Vagina (tissue), 2 donors: ENCODE measurements around the gene ROCK2. TPM values are rescaled to one million over a fixed set of nuclear protein-coding genes. Genes with fewer than 3 reads are reported as not detected.

Source experiments
- DNase-seq, 2 donors: peaks; one replicate each; pipeline ENCODE4 v3.0.0-alpha.2; 2017; ENCODE audit errors: extremely low spot score in 2 of 2
- H3K27ac ChIP-seq: fragments of 200-600 bp; sonication (generic); one replicate; pipeline ENCODE4 v1.5.1; 2019
- H3K27me3 ChIP-seq: fragments of 200-600 bp; sonication (generic); one replicate; pipeline ENCODE4 v1.5.1; 2019
- H3K36me3 ChIP-seq, 2 donors: fragments of 200-600 bp; sonication (generic); one replicate each; pipeline ENCODE4 v1.5.1; 2017 to 2019
- H3K4me1 ChIP-seq: fragments of 200-600 bp; sonication (generic); one replicate; pipeline ENCODE4 v1.5.1; 2019
- H3K4me3 ChIP-seq, 2 donors: fragments of 200-600 bp; sonication (generic); 1 replicate in 1 of 2; 2 replicates in 1 of 2; pipeline ENCODE4 v1.5.1; 2016 to 2019
- H3K9me3 ChIP-seq: fragments of 200-600 bp; sonication (generic); one replicate; pipeline ENCODE4 v1.5.1; 2019
- CTCF ChIP-seq, 3 experiments: fragments of 450-650 bp in 2 of 3; fragments of 200-600 bp in 1 of 3; sonication (generic) in 1 of 3; IDR thresholded peaks; one replicate each; pipeline ENCODE4 v1.5.1; 2017 to 2019; ENCODE audit warnings: antibody characterized with exemption in 3 of 3, mild to moderate bottlenecking in 2 of 3, moderate library complexity in 2 of 3
- POLR2A ChIP-seq, 2 donors: fragments of 450-650 bp; IDR thresholded peaks; one replicate each; pipeline ENCODE4 v1.6.1; 2017; ENCODE audit warnings: antibody characterized with exemption in 2 of 2, mild to moderate bottlenecking in 2 of 2, moderate library complexity in 2 of 2
- POLR2AphosphoS5 ChIP-seq, 2 donors: sonication (generic); formaldehyde crosslinking; IDR thresholded peaks; one replicate each; pipeline ENCODE4 v1.9.0; 2017; ENCODE audit warnings: antibody characterized with exemption in 2 of 2, mild to moderate bottlenecking in 2 of 2, low read depth in 1 of 2; ENCODE audit not compliant: insufficient read depth in 1 of 2
- intact Hi-C: fragments of 100-400 bp; cut with DNase I; formaldehyde crosslinking; loops from one replicate; pipeline ENCODE4 v1.15.1; 2023
- total RNA-seq: library from RNA; depleted of rRNA; stranded (reverse); fragments of >200 nt; gene quantifications from one replicate; pipeline ENCODE4 v1.2.3, GENCODE V29; 2016

The ROCK2 gene
- total RNA-seq, 1 donor from 2014 or later, result 49.4 TPM

GRCh38 chr2:11142987-11143386, 201.4 kb downstream of the ROCK2 start:
- Histone ChIP-seq H3K9me3 (no peaks in the 10 kb centered on the region), H3K4me1 (no peaks in the 10 kb centered on the region), H3K36me3 (no peaks in the 10 kb centered on the region), H3K4me3 (no peak overlapping the region), H3K27me3 (no peaks in the 10 kb centered on the region), H3K27ac (no peak overlapping the region)
- intact Hi-C loops, result no loop called here
- no peak for DNase-seq
- TF ChIP-seq POLR2AphosphoS5 (IDR thresholded peaks at IDR 0.05; ENCODE audit: insufficient read depth in 1 of 2, low read depth in 1 of 2) (no peak), CTCF (IDR thresholded peaks at IDR 0.05) (no peak), POLR2A (IDR thresholded peaks at IDR 0.05) (no peak)

- no peaks in the 10 kb centered on the region for H3K9me3 ChIP-seq
- no peak for DNase-seq
- no peaks in the 10 kb centered on the region for H3K27me3 ChIP-seq
- H3K36me3 ChIP-seq, result no peaks in the 10 kb centered on the region
- TF ChIP-seq CTCF (IDR thresholded peaks at IDR 0.05) (no peak), POLR2AphosphoS5 (IDR thresholded peaks at IDR 0.05; ENCODE audit: insufficient read depth in 1 of 2, low read depth in 1 of 2) (no peak), POLR2A (IDR thresholded peaks at IDR 0.05) (no peak)
- H3K4me1 ChIP-seq, result no peaks in the 10 kb centered on the region
- no peak overlapping the region for H3K27ac ChIP-seq
- no peak overlapping the region for H3K4me3 ChIP-seq
- intact Hi-C loops, result no loop called here
These were observed 202.1 kb downstream of the ROCK2 start for GRCh38 chr2:11142330-11142729.

- Histone ChIP-seq H3K36me3 (no peaks in the 10 kb centered on the region), H3K9me3 (no peaks in the 10 kb centered on the region), H3K27ac (no peak overlapping the region), H3K4me1 (no peaks in the 10 kb centered on the region), H3K27me3 (no peaks in the 10 kb centered on the region), H3K4me3 (no peak overlapping the region)
- no peak for DNase-seq
- TF ChIP-seq CTCF (IDR thresholded peaks at IDR 0.05), result no peak
- no peak for TF ChIP-seq POLR2AphosphoS5 (IDR thresholded peaks at IDR 0.05; ENCODE audit: insufficient read depth in 1 of 2, low read depth in 1 of 2)
- no peak for TF ChIP-seq POLR2A (IDR thresholded peaks at IDR 0.05)
- intact Hi-C loops, result no loop called here
These were observed 203.1 kb downstream of the ROCK2 start for GRCh38 chr2:11141319-11141718.

GRCh38 chr2:11140492-11140891, 203.9 kb downstream of the ROCK2 start:
- TF ChIP-seq POLR2AphosphoS5 (IDR thresholded peaks at IDR 0.05; ENCODE audit: insufficient read depth in 1 of 2, low read depth in 1 of 2) (no peak), POLR2A (IDR thresholded peaks at IDR 0.05) (no peak), CTCF (IDR thresholded peaks at IDR 0.05) (no peak)
- H3K4me1 ChIP-seq, result no peaks in the 10 kb centered on the region
- no peak overlapping the region for H3K4me3 ChIP-seq
- no peak overlapping the region for H3K27ac ChIP-seq
- no peaks in the 10 kb centered on the region for H3K9me3 ChIP-seq
- no peaks in the 10 kb centered on the region for H3K36me3 ChIP-seq
- no peak for DNase-seq
- intact Hi-C loops, result no loop called here
- H3K27me3 ChIP-seq, result no peaks in the 10 kb centered on the region

- TF ChIP-seq POLR2AphosphoS5 (IDR thresholded peaks at IDR 0.05; ENCODE audit: insufficient read depth in 1 of 2, low read depth in 1 of 2), result no peak
- TF ChIP-seq POLR2A (IDR thresholded peaks at IDR 0.05), result no peak
- TF ChIP-seq CTCF (IDR thresholded peaks at IDR 0.05), result no peak
- intact Hi-C loops, result loop anchor here (5.0 kb wide), 1 partner anchor 273 kb away; no protein-coding TSS in a partner anchor
- DNase-seq, result no peak
These were observed 210.1 kb downstream of the ROCK2 start for GRCh38 chr2:11134349-11134748.

More at GRCh38 chr2:11134349-11134748, 210.1 kb downstream of the ROCK2 start:
- Histone ChIP-seq H3K36me3 (no peaks in the 10 kb centered on the region), H3K4me3 (no peak overlapping the region), H3K27me3 (no peaks in the 10 kb centered on the region), H3K27ac (no peak overlapping the region), H3K9me3 (no peaks in the 10 kb centered on the region), H3K4me1 (peaks cover 33% of the 10 kb centered on the region)
